Stimulated activated CD4-positive, alpha-beta T cell treated with anti-CD3 and anti-CD28 coated beads, Interleukin-15, amount 100 ng/mL, for 24 hours (primary cell): Measurements from ENCODE around the gene RHBDD1.
"Not testable (repeated sequence)": the region's sequence is repeated elsewhere in the genome, so short reads cannot be mapped to it uniquely, and the experiment has no call there.

Experiments
- DNase-seq: peaks from one replicate; pipeline ENCODE4 v3.0.0-alpha.2; 2020

Gene RHBDD1

GRCh38 chr2:226799976-226800940 lies 35.6 kb upstream of the RHBDD1 start:
- DNase-seq = no peak

DNA sequence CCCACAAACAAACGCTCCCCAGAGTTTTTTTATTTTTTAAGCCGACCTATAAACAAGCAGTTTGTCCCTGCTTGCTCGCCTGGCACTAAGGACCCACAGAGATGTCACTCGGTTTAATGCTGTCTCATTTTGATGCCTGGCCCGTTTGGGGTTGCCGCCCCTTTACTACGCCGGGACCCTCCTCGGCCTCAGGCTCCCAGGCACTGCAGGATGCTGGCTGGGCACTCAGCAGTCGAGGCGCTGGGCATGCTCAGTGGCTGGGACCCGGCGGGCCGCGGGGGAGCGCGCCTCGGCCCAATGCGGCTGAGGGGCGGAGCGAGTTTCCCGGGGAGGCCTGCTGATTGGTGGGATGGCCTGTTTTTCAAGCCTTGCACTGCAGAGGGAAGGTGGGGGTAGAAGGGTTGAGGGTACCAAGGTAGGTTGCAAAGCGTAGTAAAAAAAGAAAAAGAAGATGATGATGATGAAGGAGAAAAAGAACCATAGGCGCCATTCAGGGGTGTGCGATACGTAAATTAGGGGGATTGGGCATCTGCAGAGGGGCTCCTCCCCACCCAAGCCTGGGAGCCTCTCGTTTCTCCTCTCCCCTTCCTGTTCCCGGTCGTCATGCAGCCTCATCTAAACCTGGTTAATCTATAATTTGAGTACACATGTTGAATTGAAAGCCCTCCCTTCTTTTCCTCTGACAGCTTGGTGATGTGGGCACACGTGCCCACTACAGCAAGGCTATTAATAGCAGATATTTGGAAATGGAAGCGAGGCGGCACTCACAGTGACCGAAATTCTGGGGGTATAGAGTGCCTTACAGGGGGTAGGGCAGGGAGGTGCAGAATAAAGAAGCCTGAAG lies 34.7 kb upstream of the RHBDD1 start:
- DNase-seq = peak; percentile 91

- DNase-seq = no peak
Observed at GRCh38 chr2:226802573-226802972, 33.3 kb upstream of the RHBDD1 start.

DNA sequence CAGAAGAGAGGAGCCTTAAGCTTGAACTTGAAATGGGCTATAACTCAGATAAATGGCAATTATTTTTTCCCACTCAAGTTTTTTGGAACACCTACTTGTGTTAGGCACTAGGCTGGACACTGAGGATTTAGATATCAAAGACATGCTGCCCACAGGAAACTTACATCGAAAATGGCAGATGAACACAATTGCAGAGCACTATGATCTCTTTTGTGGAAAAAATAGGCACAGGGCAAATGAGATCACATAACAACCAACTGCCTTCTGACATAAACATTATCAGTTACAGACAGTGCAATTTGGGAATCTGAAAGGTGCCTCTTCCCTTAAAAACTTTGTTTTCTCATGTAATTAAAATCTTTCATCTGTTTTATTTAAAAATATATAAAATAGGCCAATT lies 32.4 kb upstream of the RHBDD1 start:
- no peak for DNase-seq

- no peak for DNase-seq
Observed at GRCh38 chr2:226813148-226813701, 22.6 kb upstream of the RHBDD1 start.

GRCh38 chr2:226818930-226819329 lies 16.9 kb upstream of the RHBDD1 start:
- no peak for DNase-seq

DNA sequence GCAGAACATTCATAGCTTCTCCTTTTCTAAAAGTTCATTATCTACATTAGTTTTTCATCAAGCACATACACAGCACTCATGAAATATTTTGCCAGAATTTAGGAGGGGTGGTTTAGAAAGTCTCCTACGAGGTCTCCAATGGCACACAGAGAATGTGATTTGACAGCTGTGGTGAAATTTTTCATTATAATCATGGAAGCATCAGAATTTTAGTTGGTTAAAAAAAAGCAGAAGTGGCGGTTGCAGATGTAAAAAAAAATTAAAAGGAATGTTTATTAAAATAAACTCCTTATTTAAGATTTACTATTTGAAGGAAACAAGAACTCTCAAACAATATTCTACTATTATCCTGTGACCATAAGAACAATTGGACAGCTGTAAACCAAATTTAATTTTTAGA lies 10.8 kb upstream of the RHBDD1 start:
- DNase-seq = no peak

GRCh38 chr2:226828191-226828590 lies 7.7 kb upstream of the RHBDD1 start:
- no peak for DNase-seq

DNA sequence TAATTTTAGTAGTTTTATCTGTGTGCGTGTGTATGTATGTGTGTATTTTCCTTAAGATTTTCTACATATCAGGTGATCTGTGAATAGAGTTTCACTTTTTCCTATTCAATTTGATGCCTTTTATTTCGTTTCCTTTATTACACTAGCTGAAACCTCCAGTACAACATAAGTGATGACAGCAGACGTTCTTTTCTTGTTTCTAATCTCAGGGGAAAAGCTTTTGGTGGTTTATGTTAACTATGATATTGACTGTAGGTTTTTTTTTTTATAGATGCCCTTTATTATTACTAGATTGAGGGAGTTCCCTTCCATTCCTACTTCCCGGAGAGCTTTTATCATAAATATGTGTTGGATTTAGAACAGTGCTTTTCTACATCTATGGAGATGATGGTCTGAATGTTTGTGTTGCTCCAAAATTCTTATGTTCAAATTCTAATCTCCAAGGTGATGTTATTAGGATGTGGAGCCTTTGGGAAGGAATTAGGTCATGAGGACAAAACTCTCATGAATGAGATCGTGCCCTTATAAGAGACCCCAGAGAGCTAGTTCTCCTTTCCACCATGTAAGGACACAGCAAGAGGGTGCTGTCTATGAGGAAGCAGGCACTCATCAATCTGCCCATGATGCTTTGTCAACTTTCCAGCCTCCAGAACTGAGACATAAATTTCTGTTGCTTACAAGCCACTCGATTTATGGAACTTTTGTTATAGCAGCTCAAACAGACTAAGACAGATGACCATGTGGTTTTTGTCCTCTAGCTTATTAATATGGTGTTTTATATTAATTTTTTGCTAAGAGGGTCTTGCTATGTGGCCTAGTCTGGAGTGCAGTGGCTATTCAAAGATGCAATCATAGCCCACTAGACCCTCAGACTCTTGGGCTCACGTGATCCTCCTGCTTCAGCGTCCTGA lies 5.9 kb upstream of the RHBDD1 start:
- no peak for DNase-seq

DNA sequence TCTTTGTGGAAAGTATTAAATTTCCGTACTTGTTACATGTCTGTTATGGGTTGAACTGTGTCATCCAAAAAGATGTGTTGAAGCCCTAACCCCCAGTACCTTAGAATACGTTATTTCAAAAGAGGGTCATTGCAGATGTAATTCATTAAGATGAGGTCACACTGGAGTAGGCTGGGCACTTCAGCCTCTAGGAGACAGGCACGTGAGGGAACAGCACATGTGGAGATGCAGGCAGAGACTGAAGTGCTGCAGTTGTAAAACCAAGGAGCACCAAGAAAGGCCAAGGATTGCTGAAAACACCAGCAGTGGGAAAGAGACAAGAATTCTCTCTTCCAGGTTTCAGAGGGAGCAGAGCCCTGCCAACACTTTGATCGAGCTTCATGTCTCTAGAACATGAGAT lies 4.6 kb upstream of the RHBDD1 start:
- DNase-seq = no peak

- no peak for DNase-seq
Observed at GRCh38 chr2:226832061-226832460, 3.8 kb upstream of the RHBDD1 start.

DNA sequence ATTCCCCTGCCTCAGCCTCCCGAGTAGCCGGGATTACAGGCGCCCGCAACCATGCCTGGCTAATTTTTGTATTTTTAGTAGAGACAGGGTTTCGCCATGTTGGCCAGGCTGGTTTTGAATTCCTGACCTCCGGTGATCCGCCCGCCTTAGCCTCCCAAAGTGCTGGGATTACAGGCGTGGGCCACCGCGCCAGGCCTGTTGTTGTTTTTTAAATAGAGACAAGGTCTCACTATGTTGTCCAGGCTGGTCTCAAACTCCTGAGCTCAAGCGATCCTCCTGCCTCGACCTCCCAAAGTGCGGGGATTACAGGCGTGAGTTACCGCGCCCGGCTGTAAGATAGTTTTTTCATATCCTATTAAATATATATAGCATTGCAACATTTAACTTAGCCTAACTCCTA lies 974 bp upstream of the RHBDD1 start:
- not testable (repeated sequence) for DNase-seq

DNA sequence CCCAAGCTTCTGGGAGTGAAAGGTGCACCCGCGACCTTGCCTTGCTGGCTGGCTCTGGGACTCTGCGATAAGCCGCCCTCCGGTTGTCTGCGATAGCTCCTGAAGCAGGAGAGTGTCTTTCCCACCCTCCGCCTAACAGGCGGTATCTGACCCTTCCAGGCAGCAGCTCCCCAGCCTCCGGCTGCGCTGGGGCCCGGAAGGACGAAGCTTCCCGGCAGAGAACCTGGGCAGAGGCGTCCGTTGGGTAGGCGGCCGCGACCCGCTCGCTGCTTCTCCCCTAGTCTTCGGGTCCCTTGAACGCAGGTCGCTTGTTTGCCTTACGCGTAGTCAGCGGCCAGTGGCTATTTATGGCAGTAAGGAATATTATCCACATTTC lies 446 bp upstream of the RHBDD1 start:
- no peak for DNase-seq

DNA sequence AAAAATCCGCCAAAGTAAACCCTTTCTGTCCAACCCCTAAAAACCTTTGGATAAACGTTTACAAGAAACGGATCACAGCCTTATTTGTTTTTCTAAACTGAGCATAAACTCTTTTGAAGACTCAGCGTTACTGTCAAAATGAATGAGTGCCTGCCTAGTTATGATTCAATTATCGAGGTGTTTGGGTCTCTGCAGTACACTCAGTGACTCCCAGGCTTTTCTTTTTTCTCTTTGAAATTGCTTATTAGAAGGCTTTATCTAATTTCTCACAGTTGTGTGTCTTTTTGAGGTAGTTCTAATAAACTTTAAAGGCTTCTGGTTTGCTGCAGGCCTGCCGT lies 663 bp downstream of the RHBDD1 start:
- no peak for DNase-seq

DNA sequence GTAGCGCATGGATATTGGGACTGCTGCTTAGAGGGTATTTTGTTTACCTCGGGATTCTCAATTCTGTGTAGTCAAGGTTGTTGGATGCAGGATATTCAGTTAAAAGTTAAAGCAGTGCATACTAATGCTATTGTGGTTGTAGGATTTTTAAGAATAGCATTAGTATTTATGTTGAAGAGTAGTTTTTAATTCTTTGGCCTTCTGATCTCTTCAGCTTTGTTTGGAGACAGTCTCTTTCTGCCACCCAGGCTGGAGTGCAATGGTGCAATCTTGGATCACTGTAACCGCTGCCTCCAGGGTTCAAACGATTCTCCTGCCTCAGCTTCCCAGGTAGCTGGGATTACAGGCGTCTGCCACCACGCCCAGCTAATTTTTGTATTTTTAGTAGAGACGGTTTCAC lies 1.5 kb downstream of the RHBDD1 start:
- DNase-seq = no peak

- DNase-seq = no peak
Observed at GRCh38 chr2:226837787-226838603, 2.1 kb downstream of the RHBDD1 start.

DNA sequence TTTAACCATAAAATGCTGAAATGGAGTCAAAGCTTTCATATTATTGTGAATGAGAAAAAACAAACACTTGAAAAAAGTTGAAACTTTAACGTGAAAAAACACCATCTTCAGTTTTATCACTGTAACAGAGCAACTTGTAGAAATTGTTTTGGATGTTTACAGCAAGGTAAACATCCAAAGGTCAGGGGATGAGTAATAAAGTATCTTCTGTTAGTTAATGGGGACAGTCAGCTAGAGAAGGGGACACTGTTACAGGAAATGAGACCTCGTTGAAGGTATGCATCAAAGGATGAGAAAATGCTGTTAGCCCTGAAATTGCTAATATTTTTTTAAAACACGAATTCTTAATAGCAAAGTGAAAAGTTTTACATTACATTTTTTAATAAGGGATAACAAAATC lies 2.9 kb downstream of the RHBDD1 start:
- no peak for DNase-seq

GRCh38 chr2:226839161-226839560 lies 3.3 kb downstream of the RHBDD1 start:
- DNase-seq = no peak

GRCh38 chr2:226839951-226840350 lies 4.1 kb downstream of the RHBDD1 start:
- DNase-seq = peak; percentile 11

DNA sequence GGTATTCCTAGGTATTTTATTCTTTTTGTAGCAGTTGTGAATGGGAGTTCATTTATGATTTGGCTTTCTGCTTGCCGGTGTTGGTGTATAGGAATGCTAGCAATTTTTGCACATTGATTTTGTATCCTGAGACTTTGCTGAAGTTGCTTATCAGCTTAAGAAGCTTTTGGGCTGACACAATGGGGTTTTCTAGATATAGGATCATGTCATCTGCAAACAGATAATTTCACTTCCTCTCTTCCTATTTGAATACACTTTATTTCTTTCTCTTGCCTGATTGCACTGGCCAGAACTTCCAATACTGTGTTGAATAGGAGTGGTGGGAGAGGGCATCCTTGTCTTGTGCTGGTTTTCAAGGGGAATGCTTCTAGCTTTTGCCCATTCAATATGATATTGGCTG lies 7.1 kb downstream of the RHBDD1 start:
- DNase-seq = not testable (repeated sequence)

GRCh38 chr2:226845386-226846116 lies 9.7 kb downstream of the RHBDD1 start:
- no peak for DNase-seq
